H1 (cell line): ENCODE measurements around the gene PIGC. TPM values are rescaled to one million over a fixed set of nuclear protein-coding genes. Genes with fewer than 3 reads are reported as not detected.

Source experiments
- KDM1A ChIP-seq: fragments of 200-600, 300-600 bp; sonication (generic); IDR thresholded peaks from 2 replicates; pipeline ENCODE4 v1.7.1; 2016; ENCODE audit warnings: mild to moderate bottlenecking, low read length, borderline replicate concordance
- MAX ChIP-seq: IDR thresholded peaks from 2 replicates; pipeline ENCODE4 v1.6.1; 2012; ENCODE audit warnings: inconsistent platforms
- SIX5 ChIP-seq: IDR thresholded peaks from 2 replicates; pipeline ENCODE4 v1.6.1; 2011; ENCODE audit warnings: mild to moderate bottlenecking, low read depth, low read length
- SP2 ChIP-seq: IDR thresholded peaks from 2 replicates; pipeline ENCODE4 v1.6.1; 2012; ENCODE audit warnings: mild to moderate bottlenecking, low read length, inconsistent platforms
- polyA plus RNA-seq, 7 experiments: library from polyadenylated mRNA; depleted of rRNA in 3 of 7; stranded (reverse) in 5 of 7; unstranded in 2 of 7; fragments of >200 nt in 5 of 7; fragments of 200-250 nt in 2 of 7; gene quantifications; 1 replicate in 5 of 7; 2 replicates in 1 of 7; 4 replicates in 1 of 7; pipeline versions ENCODE4 v1.2.1 to v1.2.3, GENCODE V29; 2011 to 2013; ENCODE audit warnings: missing spikeins in 2 of 7, mixed read lengths in 2 of 7
- total RNA-seq: library from RNA; stranded (reverse); fragmentation: NEBNext Ultra II Directional; extraction: Animal tissue kit (Norgen Biotek cat#: 25700); gene quantifications from 2 replicates; pipeline ENCODE4 v1.2.1, GENCODE V29; 2021

PIGC gene
- total and polyA plus RNA-seq, 2 of the 8 experiments (the other 6 are each of a cell fraction or from before 2014, with no cell fraction given), result 21.0 to 39.3 TPM

- no peak for TF ChIP-seq KDM1A
- TF ChIP-seq SIX5, result no peak
- no peak for TF ChIP-seq MAX
- TF ChIP-seq SP2, result no peak
These were observed 46.6 kb downstream of the PIGC start (continued) for GRCh38 chr1:172397221-172397620.
